IMR-90 (cell line): ENCODE results near the gene YPEL1. TPM values are rescaled to one million over a fixed set of nuclear protein-coding genes. Genes with fewer than 3 reads are reported as not detected.
A peak's percentile ranks its signal among the peaks of the same experiment; 100 is the strongest.

Experiments used
- ATAC-seq: fragments of 200-7000 bp; cut with Tn5 transposase; 2 replicates; pipeline ENCODE4 v1.9.1; 2020; ENCODE audit warnings: low read depth, mild to moderate bottlenecking, moderate library complexity
- BruUV-seq: library from RNA; stranded (reverse); fragments of 400-500 nt; replicated peaks from 2 replicates; lab custom pipeline; 2021; lab: Mats Ljungman, UMichigan
- CTCF ChIA-PET: fragments of 300-600 bp; formaldehyde crosslinking; extraction: SDS; loops from one replicate; lab custom pipeline; 2021; ENCODE audit warnings: antibody characterized with exemption; lab: Yijun Ruan, JAX
- POLR2A ChIA-PET: fragments of 300-600 bp; sonication (Branson Sonifier 250); formaldehyde crosslinking; loops from one replicate; lab custom pipeline; 2022; ENCODE audit warnings: antibody characterized with exemption; ENCODE audit not compliant: unreplicated experiment; lab: Charles Lee
- DNase-seq: peaks from one replicate; pipeline ENCODE4 v3.0.0; 2013
- H2AFZ ChIP-seq: replicated peaks from 2 replicates; pipeline ENCODE3; 2013; ENCODE audit warnings: low read length, mild to moderate bottlenecking; ENCODE audit not compliant: poor library complexity
- H2AK5ac ChIP-seq: 2 replicates; pipeline ENCODE4 v1.6.1; 2013; ENCODE audit warnings: low read depth, low read length, inconsistent platforms
- H2AK9ac ChIP-seq: replicated peaks from 2 replicates; pipeline ENCODE3; 2013; ENCODE audit warnings: mild to moderate bottlenecking, low read depth, low read length, moderate library complexity; ENCODE audit not compliant: poor library complexity
- H2BK120ac ChIP-seq: 2 replicates; pipeline ENCODE4 v1.6.1; 2013; ENCODE audit warnings: low read depth, low read length, inconsistent platforms
- H2BK15ac ChIP-seq: 3 replicates; pipeline ENCODE4 v1.6.1; 2013; ENCODE audit warnings: low read depth, low read length, inconsistent platforms
- H2BK20ac ChIP-seq: 2 replicates; pipeline ENCODE4 v1.6.1; 2013; ENCODE audit warnings: low read depth, mild to moderate bottlenecking, inconsistent platforms, low read length, moderate library complexity
- H2BK5ac ChIP-seq: 2 replicates; pipeline ENCODE4 v1.6.1; 2013; ENCODE audit warnings: mild to moderate bottlenecking, low read depth, low read length, inconsistent platforms; ENCODE audit not compliant: poor library complexity, severe bottlenecking
- H3K14ac ChIP-seq: replicated peaks from 2 replicates; pipeline ENCODE4 v1.6.1; 2013; ENCODE audit warnings: low read depth, low read length, inconsistent platforms
- H3K18ac ChIP-seq: 2 replicates; pipeline ENCODE4 v1.6.1; 2013; ENCODE audit warnings: low read depth, low read length, control low read depth
- H3K23ac ChIP-seq: 2 replicates; pipeline ENCODE4 v1.6.1; 2013; ENCODE audit warnings: low read depth, low read length, inconsistent platforms
- H3K27ac ChIP-seq: 2 replicates; pipeline ENCODE4 v1.5.1; 2013; ENCODE audit warnings: mild to moderate bottlenecking, control low read depth, low read length; ENCODE audit not compliant: insufficient read depth
- H3K27me3 ChIP-seq: 2 replicates; pipeline ENCODE4 v1.6.1; 2013; ENCODE audit warnings: low read length; ENCODE audit not compliant: control insufficient read depth, insufficient read depth
- H3K36me3 ChIP-seq: 2 replicates; pipeline ENCODE4 v1.6.1; 2013; ENCODE audit warnings: low read length, mixed read lengths; ENCODE audit not compliant: control insufficient read depth, insufficient read depth
- H3K4ac ChIP-seq: 2 replicates; pipeline ENCODE4 v1.6.1; 2013; ENCODE audit warnings: low read depth, low read length, inconsistent platforms
- H3K4me1 ChIP-seq: 2 replicates; pipeline ENCODE4 v1.6.1; 2013; ENCODE audit warnings: low read length, mixed read lengths; ENCODE audit not compliant: control insufficient read depth, insufficient read depth
- H3K4me2 ChIP-seq: 2 replicates; pipeline ENCODE4 v1.6.1; 2013; ENCODE audit warnings: low read depth, mild to moderate bottlenecking, control low read depth, low read length, moderate library complexity
- H3K4me3 ChIP-seq: 2 replicates; pipeline ENCODE4 v1.5.1; 2013; ENCODE audit warnings: low read depth, mild to moderate bottlenecking, control low read depth, low read length, moderate library complexity; ENCODE audit not compliant: insufficient read depth
- H3K56ac ChIP-seq: 2 replicates; pipeline ENCODE4 v1.6.1; 2013; ENCODE audit warnings: low read length, inconsistent platforms; ENCODE audit not compliant: insufficient read depth; ENCODE audit errors: extremely low read depth
- H3K79me1 ChIP-seq, 2 experiments: 2 replicates each; pipeline ENCODE4 v1.6.1; 2013; ENCODE audit warnings: low read length in 2 of 2, inconsistent platforms in 1 of 2, low read depth in 1 of 2
- H3K9ac ChIP-seq: 2 replicates; pipeline ENCODE4 v1.6.1; 2013; ENCODE audit warnings: low read depth, low read length, control low read depth
- H3K9me1 ChIP-seq: 2 replicates; pipeline ENCODE4 v1.6.1; 2013; ENCODE audit warnings: low read length, inconsistent platforms; ENCODE audit not compliant: insufficient read depth
- H3K9me3 ChIP-seq: 2 replicates; pipeline ENCODE4 v1.6.1; 2013; ENCODE audit warnings: low read length; ENCODE audit not compliant: control insufficient read depth, insufficient read depth
- H4K20me1 ChIP-seq: 2 replicates; pipeline ENCODE4 v1.6.1; 2013; ENCODE audit warnings: low read length, inconsistent platforms; ENCODE audit not compliant: insufficient read depth
- H4K5ac ChIP-seq: 2 replicates; pipeline ENCODE4 v1.6.1; 2013; ENCODE audit warnings: mild to moderate bottlenecking, low read depth, low read length, control low read depth
- H4K8ac ChIP-seq, 2 experiments: 2 replicates each; pipeline ENCODE4 v1.6.1; 2013; ENCODE audit warnings: low read depth in 2 of 2, low read length in 2 of 2, control low read depth in 1 of 2, inconsistent platforms in 1 of 2
- H4K91ac ChIP-seq: 2 replicates; pipeline ENCODE4 v1.6.1; 2013; ENCODE audit warnings: low read depth, low read length, inconsistent platforms; ENCODE audit not compliant: insufficient read depth
- WGBS, 2 experiments: methylation state at CpG; one replicate each; pipeline versions ENCODE4 v1.1.5 to v1.1.7; 2013; ENCODE audit warnings: missing lambda C conversion rate in 2 of 2; ENCODE audit not compliant: insufficient read length in 1 of 2; ENCODE audit errors: extremely low coverage in 2 of 2; 5-methylcytosine and 5-hydroxymethylcytosine counted together
- dilution Hi-C: fragments of 300-500 bp; cut with HindIII; formaldehyde crosslinking; loops from one replicate; pipeline ENCODE4 v1.14.3; 2018; ENCODE audit warnings: low sequenced_read_pairs; ENCODE audit not compliant: unreplicated experiment
- in situ Hi-C: fragments of 300-500 bp; cut with MboI; formaldehyde crosslinking; loops from 3 replicates; pipeline ENCODE4 v1.14.3; 2019; ENCODE audit warnings: low sequenced_read_pairs, inconsistent platforms, mixed read lengths
- intact Hi-C: fragments of 100-400 bp; cut with micrococcal nuclease; formaldehyde crosslinking; loops from 2 replicates; pipeline ENCODE4 v1.10.0; 2022
- polyA plus RNA-seq, 3 experiments: library from polyadenylated mRNA; depleted of rRNA; stranded (reverse); fragments of >200 nt; gene quantifications; 2 replicates each; pipeline ENCODE4 v1.2.3, GENCODE V29; 2012; ENCODE audit warnings: low replicate concordance in 1 of 3
- total RNA-seq: library from RNA; depleted of rRNA; stranded (reverse); fragments of >200 nt; gene quantifications from 2 replicates; pipeline ENCODE4 v1.2.3, GENCODE V29; 2012
- TF ChIP-seq, protein P1 (sequence below): fragments of 150-350 bp; IDR thresholded peaks from 2 replicates; pipeline ENCODE4 v1.6.1; 2017; ENCODE audit warnings: mild to moderate bottlenecking, antibody characterized with exemption, low read length, low read depth

YPEL1 gene
- total and polyA plus RNA-seq, 2 of the 4 experiments (the other 2 are of a cell fraction) = 0.72 to 1.3 TPM

DNA sequence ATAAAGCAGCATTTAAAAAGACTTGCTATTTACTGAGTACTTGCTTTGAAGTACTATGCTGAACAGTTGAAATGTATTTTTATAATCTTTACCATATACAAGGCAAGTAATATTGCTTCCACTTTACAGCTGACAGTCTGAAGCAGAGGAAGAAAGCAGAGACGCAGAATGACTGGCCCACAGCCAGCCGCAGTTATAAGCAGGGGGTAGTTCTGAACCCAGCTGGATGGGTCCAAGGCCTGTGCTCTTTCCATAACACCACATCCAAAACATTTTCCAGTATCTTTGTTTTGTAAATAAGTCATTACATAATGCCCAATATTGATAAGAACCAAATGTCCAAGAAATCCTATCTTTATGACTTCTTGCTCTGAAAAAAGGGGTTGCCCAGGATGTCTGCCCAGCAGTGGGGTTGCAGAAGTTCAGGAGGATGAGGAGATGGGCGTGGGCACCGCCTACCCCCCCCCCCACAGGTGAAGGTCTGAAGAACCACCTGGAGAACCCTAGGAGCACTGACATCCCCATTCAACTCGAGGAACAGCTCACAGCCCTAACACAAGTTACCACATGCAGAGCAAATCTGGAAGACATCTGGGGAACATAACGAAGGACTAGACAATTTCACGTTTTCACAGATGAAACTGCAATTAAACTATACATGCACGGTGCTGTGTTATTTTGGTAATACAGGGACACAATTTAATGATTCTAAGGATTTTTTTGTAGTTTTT, 24.2 kb upstream of the YPEL1 start:
- 0 out of 2 replicates have a peak overlapping the region, but pooled peaks have one; percentile 37 for H2BK120ac ChIP-seq
- TF ChIP-seq, protein P1, sequence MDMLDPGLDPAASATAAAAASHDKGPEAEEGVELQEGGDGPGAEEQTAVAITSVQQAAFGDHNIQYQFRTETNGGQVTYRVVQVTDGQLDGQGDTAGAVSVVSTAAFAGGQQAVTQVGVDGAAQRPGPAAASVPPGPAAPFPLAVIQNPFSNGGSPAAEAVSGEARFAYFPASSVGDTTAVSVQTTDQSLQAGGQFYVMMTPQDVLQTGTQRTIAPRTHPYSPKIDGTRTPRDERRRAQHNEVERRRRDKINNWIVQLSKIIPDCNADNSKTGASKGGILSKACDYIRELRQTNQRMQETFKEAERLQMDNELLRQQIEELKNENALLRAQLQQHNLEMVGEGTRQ = no peak
- CTCF ChIA-PET = interaction anchor here (0.6 kb wide), 1 partner anchor 17 kb away, joined by 3 read pairs; no protein-coding TSS in a partner anchor
- H3K79me1 ChIP-seq = peaks cover 17 to 54% of the 10 kb centered on the region in 2 experiments
- peak overlapping the region; percentile 53; the same call in 1 of the 2 replicates for H3K18ac ChIP-seq
- peak overlapping the region; percentile 39; the same call in 1 of the 2 replicates for H3K27ac ChIP-seq
- no peaks in the 10 kb centered on the region for H3K9me3 ChIP-seq
- H4K20me1 ChIP-seq = peaks cover 19% of the 10 kb centered on the region; the same call in 1 of the 2 replicates
- H3K4me1 ChIP-seq = peaks cover 33% of the 10 kb centered on the region
- no peak overlapping the region for H3K56ac ChIP-seq
- H3K14ac ChIP-seq = 0 out of 2 replicates have a peak overlapping the region, but pooled peaks have one; percentile 21
- H3K9me1 ChIP-seq = peaks cover 42% of the 10 kb centered on the region
- ATAC-seq (no peak), DNase-seq (no peak)
- H3K27me3 ChIP-seq = no peaks in the 10 kb centered on the region
- peak overlapping the region; percentile 22; the same call in 1 of the 2 replicates for H4K5ac ChIP-seq
- in situ Hi-C loops (no loop called here), dilution Hi-C loops (no loop called here), intact Hi-C loops (loop anchor here (5.0 kb wide), 1 partner anchor 107 kb away; the partner anchor contains the start of gene MAPK1)
- H3K36me3 ChIP-seq = peaks cover 25% of the 10 kb centered on the region
- WGBS, 2 experiments = 60% methylated on average over 2 of the region's 8 CpGs; no CpG with 5 or more reads in 1 of the 2 experiments
- H2AFZ ChIP-seq = no peak overlapping the region
- 0 out of 2 replicates have a peak overlapping the region, but pooled peaks have one; percentile 45 for H3K4ac ChIP-seq
- H4K8ac ChIP-seq = peak overlapping the region in 1 of 2 experiments; percentile 27; a peak in 1 of 4 replicates
- peak overlapping the region; percentile 54; the same call in 1 of the 2 replicates for H2AK5ac ChIP-seq
- peak overlapping the region; percentile 79 for H2BK5ac ChIP-seq
- H3K23ac ChIP-seq = no peak overlapping the region
- POLR2A ChIA-PET = no interaction called here
- H3K4me3 ChIP-seq = no peak overlapping the region
- H3K4me2 ChIP-seq = no peak overlapping the region
- peak overlapping the region; percentile 62 for H4K91ac ChIP-seq
- no peak overlapping the region for H3K9ac ChIP-seq
- peak overlapping the region; percentile 34; the same call in 2 of the 3 replicates for H2BK15ac ChIP-seq
- peak overlapping the region; percentile 46; the same call in 1 of the 2 replicates for H2BK20ac ChIP-seq
- H2AK9ac ChIP-seq = no peak overlapping the region
- BruUV-seq = no TSS peak
